ENCODE measurements around the gene PTPRA. TPM values are rescaled to one million over a fixed set of nuclear protein-coding genes. Genes with fewer than 3 reads are reported as not detected.

PTPRA gene
- total and polyA plus RNA-seq, 2 donors (not counting 3 experiments of a cell fraction or from before 2014, with no cell fraction given) = 43.2 to 53.4 TPM

DNA sequence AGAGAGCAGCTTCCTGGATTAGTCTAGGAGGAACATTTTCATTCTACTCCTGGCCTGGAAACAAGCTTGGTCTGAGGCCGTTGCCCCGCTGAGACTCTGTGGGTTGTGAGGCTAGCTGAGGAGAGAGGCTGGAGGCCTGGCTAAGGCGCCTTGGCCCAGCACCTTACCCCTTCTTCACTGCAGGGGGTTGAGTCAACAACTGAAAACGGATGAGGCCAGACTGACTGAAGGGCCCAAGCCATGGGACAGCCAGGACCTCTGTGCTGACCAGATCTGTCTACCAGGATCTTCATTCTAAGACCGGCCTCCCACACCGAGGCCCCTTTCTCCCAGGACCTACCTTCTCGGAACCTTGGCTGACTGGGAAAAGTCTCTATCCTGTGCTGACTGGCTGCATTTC lies 214.8 kb downstream of the PTPRA start:
- H3K4me2 ChIP-seq (ENCODE audit: insufficient read depth, low read length) = no peak overlapping the region
- H4K20me1 ChIP-seq (replicated peaks; ENCODE audit: control insufficient read depth, extremely low read depth, insufficient read depth, low read length) = no peaks in the 10 kb centered on the region
- FAIRE-seq (no peak), DNase-seq (ENCODE audit: low read depth, low spot score) (no peak)
- H3K36me3 ChIP-seq (ENCODE audit: control insufficient read depth in 2 of 2, extremely low read depth in 1 of 2, insufficient read depth in 2 of 2, low read length in 2 of 2) = no peaks in the 10 kb centered on the region
- peaks cover 2% of the 10 kb centered on the region for H3K4me1 ChIP-seq (ENCODE audit: control insufficient read depth, extremely low read depth, insufficient read depth, low read length)
- H3K9me1 ChIP-seq (replicated peaks; ENCODE audit: control insufficient read depth, extremely low read depth, insufficient read depth, low read length) = no peaks in the 10 kb centered on the region
- TF ChIP-seq EZH2 (IDR thresholded peaks at IDR 0.05; ENCODE audit: borderline replicate concordance, low read depth, low read length, severe bottlenecking) = no peak
- TF ChIP-seq FOS (IDR thresholded peaks at IDR 0.05; ENCODE audit: borderline replicate concordance, insufficient read depth, low read length) = no peak
- TF ChIP-seq, protein P1, sequence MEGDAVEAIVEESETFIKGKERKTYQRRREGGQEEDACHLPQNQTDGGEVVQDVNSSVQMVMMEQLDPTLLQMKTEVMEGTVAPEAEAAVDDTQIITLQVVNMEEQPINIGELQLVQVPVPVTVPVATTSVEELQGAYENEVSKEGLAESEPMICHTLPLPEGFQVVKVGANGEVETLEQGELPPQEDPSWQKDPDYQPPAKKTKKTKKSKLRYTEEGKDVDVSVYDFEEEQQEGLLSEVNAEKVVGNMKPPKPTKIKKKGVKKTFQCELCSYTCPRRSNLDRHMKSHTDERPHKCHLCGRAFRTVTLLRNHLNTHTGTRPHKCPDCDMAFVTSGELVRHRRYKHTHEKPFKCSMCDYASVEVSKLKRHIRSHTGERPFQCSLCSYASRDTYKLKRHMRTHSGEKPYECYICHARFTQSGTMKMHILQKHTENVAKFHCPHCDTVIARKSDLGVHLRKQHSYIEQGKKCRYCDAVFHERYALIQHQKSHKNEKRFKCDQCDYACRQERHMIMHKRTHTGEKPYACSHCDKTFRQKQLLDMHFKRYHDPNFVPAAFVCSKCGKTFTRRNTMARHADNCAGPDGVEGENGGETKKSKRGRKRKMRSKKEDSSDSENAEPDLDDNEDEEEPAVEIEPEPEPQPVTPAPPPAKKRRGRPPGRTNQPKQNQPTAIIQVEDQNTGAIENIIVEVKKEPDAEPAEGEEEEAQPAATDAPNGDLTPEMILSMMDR (IDR thresholded peaks at IDR 0.05; ENCODE audit: extremely low read depth in 1 of 2, insufficient read depth in 1 of 2, low read depth in 1 of 2, low read length in 2 of 2) = no peak
- TF ChIP-seq GATA2 (IDR thresholded peaks at IDR 0.05; ENCODE audit: insufficient read depth, insufficient read length, low read depth, low read length) = no peak
- TF ChIP-seq POLR2A (IDR thresholded peaks at IDR 0.05; ENCODE audit: low read depth, low read length) = no peak
- no peak for TF ChIP-seq POLR2AphosphoS5 (IDR thresholded peaks at IDR 0.05; ENCODE audit: insufficient read depth, low read depth, low read length)
- TF ChIP-seq MYC (IDR thresholded peaks at IDR 0.05; ENCODE audit: low read depth, low read length) = no peak
- TF ChIP-seq, protein P2, sequence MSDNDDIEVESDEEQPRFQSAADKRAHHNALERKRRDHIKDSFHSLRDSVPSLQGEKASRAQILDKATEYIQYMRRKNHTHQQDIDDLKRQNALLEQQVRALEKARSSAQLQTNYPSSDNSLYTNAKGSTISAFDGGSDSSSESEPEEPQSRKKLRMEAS (IDR thresholded peaks at IDR 0.05; ENCODE audit: insufficient read depth, insufficient read length) = no peak
- no peak for TF ChIP-seq JUN (IDR thresholded peaks at IDR 0.05; ENCODE audit: borderline replicate concordance, insufficient read depth, insufficient read length, low read depth)
- no TSS peak for BruUV-seq (replicated peaks)
- no peaks in the 10 kb centered on the region for H3K79me2 ChIP-seq (ENCODE audit: control insufficient read depth, insufficient read depth, low read length)
- intact Hi-C loops (cut with micrococcal nuclease) = no loop called here
- no peak overlapping the region for H3K4me3 ChIP-seq (replicated peaks in 1 of 3; ENCODE audit: insufficient read depth in 1 of 3, low read depth in 1 of 3, low read length in 3 of 3)
- no peak overlapping the region for H3K27ac ChIP-seq (ENCODE audit: insufficient read depth, low read depth, low read length)
- H3K9me3 ChIP-seq (replicated peaks; ENCODE audit: control insufficient read depth, insufficient read depth, low read length) = no peaks in the 10 kb centered on the region
- CTCF ChIA-PET = interaction anchor here (0.7 to 2.4 kb wide), 5 partner anchors 8 to 34 kb away, joined by 3 to 8 read pairs (median 3); no protein-coding TSS in a partner anchor
- H3K9ac ChIP-seq (replicated peaks; ENCODE audit: extremely low read depth, insufficient read depth, low read length) = no peak overlapping the region
- no peak overlapping the region for H2AFZ ChIP-seq (ENCODE audit: low read depth, low read length)
- POLR2A ChIA-PET = no interaction called here
- dilution Hi-C loops (cut with MboI; ENCODE audit: extremely low pct_ligation_motif_present, low sequenced_read_pairs) = no loop called here
- peaks cover 14 to 18% of the 10 kb centered on the region in 2 experiments for H3K27me3 ChIP-seq (ENCODE audit: control insufficient read depth in 2 of 2, insufficient read depth in 2 of 2, low read length in 2 of 2)

Other genes with a start within 250 kb of the PTPRA start
- 305 and 329 TPM in 2 replicates for gene NOP56, start 220.8 kb upstream of the PTPRA start, total RNA-seq
- 145 and 151 TPM in 2 replicates for gene NOP56, start 220.8 kb upstream of the PTPRA start, polyA plus RNA-seq
- 86.9 and 87.9 TPM in 2 replicates for gene IDH3B, start 209.3 kb upstream of the PTPRA start, total RNA-seq
- 168 and 177 TPM in 2 replicates for gene IDH3B, start 209.3 kb upstream of the PTPRA start, polyA plus RNA-seq
- 3.0 and 3.4 TPM in 2 replicates for gene EBF4, start 180.7 kb upstream of the PTPRA start, total RNA-seq
- 2.5 and 2.7 TPM in 2 replicates for gene EBF4, start 180.7 kb upstream of the PTPRA start, polyA plus RNA-seq
- gene CPXM1, start 72.9 kb upstream of the PTPRA start, total RNA-seq = 9.3 and 20.3 TPM in 2 replicates
- 18.9 and 21.3 TPM in 2 replicates for gene CPXM1, start 72.9 kb upstream of the PTPRA start, polyA plus RNA-seq
- not detected in 2 replicates for gene C20orf141, start 58.5 kb upstream of the PTPRA start, total RNA-seq
- not detected in 2 replicates for gene C20orf141, start 58.5 kb upstream of the PTPRA start, polyA plus RNA-seq
- not detected in 2 replicates for gene TMEM239, start 57.1 kb upstream of the PTPRA start, total RNA-seq
- not detected in 2 replicates for gene TMEM239, start 57.1 kb upstream of the PTPRA start, polyA plus RNA-seq
- 18.7 and 20.1 TPM in 2 replicates for gene PCED1A, start 32.8 kb upstream of the PTPRA start, total RNA-seq
- 32.0 and 37.6 TPM in 2 replicates for gene PCED1A, start 32.8 kb upstream of the PTPRA start, polyA plus RNA-seq
- 35.8 and 42.3 TPM in 2 replicates for gene VPS16, start 32.7 kb upstream of the PTPRA start, total RNA-seq
- 37.6 and 37.8 TPM in 2 replicates for gene VPS16, start 32.7 kb upstream of the PTPRA start, polyA plus RNA-seq
- 1.7 and 1.9 TPM in 2 replicates for gene GNRH2, start 170.1 kb downstream of the PTPRA start, total RNA-seq
- gene GNRH2, start 170.1 kb downstream of the PTPRA start, polyA plus RNA-seq = 0.13 TPM in 1 of 2 replicates, not detected in the other
- gene MRPS26, start 172.6 kb downstream of the PTPRA start, total RNA-seq = 41.2 and 43.9 TPM in 2 replicates
- 41.0 and 48.7 TPM in 2 replicates for gene MRPS26, start 172.6 kb downstream of the PTPRA start, polyA plus RNA-seq
- gene OXT, start 198.1 kb downstream of the PTPRA start, total RNA-seq = not detected in 2 replicates
- gene OXT, start 198.1 kb downstream of the PTPRA start, polyA plus RNA-seq = not detected in 2 replicates
- gene AVP, start 211.2 kb downstream of the PTPRA start, total RNA-seq = not detected in 2 replicates
- not detected in 2 replicates for gene AVP, start 211.2 kb downstream of the PTPRA start, polyA plus RNA-seq

Measured in endothelial cell of umbilical vein (primary cell).